H7 (cell line): ENCODE measurements around the gene FFAR3. TPM values are rescaled to one million over a fixed set of nuclear protein-coding genes. Genes with fewer than 3 reads are reported as not detected.

Source experiments
- DNase-seq: peaks from one replicate; pipeline ENCODE4 v3.0.0; 2012
- H3K27me3 ChIP-seq: 2 replicates; pipeline ENCODE4 v1.6.0; 2011; ENCODE audit warnings: mild to moderate bottlenecking, low read length; ENCODE audit not compliant: control insufficient read depth, insufficient read depth
- H3K36me3 ChIP-seq: replicated peaks from 2 replicates; pipeline ENCODE4 v1.5.1; 2011; ENCODE audit warnings: low read length; ENCODE audit not compliant: control insufficient read depth, insufficient read depth
- H3K4me3 ChIP-seq: 2 replicates; pipeline ENCODE4 v1.5.1; 2011; ENCODE audit warnings: low read depth, mild to moderate bottlenecking, control low read depth, low read length, moderate library complexity; ENCODE audit not compliant: insufficient read depth
- total RNA-seq: library from RNA; depleted of rRNA; stranded (reverse); fragments of >200 nt; shearing (Covaris generic); gene quantifications from 2 replicates; pipeline ENCODE4 v1.2.3, GENCODE V29; 2014; rRNA removed

The FFAR3 gene
- total RNA-seq, 1 experiment from 2014 or later: not detected

GRCh38 chr19:35408284-35409171 is 50.3 kb downstream of the FFAR3 start:
- no peak for DNase-seq
- Histone ChIP-seq H3K4me3 (no peak overlapping the region), H3K36me3 (no peaks in the 10 kb centered on the region), H3K27me3 (no peaks in the 10 kb centered on the region)

- Histone ChIP-seq H3K36me3 (no peaks in the 10 kb centered on the region), H3K27me3 (no peaks in the 10 kb centered on the region), H3K4me3 (no peak overlapping the region)
- DNase-seq: no peak
These were observed 50.9 kb downstream of the FFAR3 start for GRCh38 chr19:35409191-35409590.

Other genes with a start within 250 kb of the FFAR3 start
- not detected in 2 replicates for gene FXYD3, start 242.6 kb upstream of the FFAR3 start, total RNA-seq
- 2.9 and 10.4 TPM in 2 replicates for gene LGI4, start 223.4 kb upstream of the FFAR3 start, total RNA-seq
- 5.0 and 6.1 TPM in 2 replicates for gene FXYD1, start 219.6 kb upstream of the FFAR3 start, total RNA-seq
- 1.3 and 1.8 TPM in 2 replicates for gene FXYD7, start 215.2 kb upstream of the FFAR3 start, total RNA-seq
- 101 and 115 TPM in 2 replicates for gene FXYD5, start 203.7 kb upstream of the FFAR3 start, total RNA-seq
- gene FAM187B, start 129.7 kb upstream of the FFAR3 start, total RNA-seq: not detected in 2 replicates
- 128 and 134 TPM in 2 replicates for gene LSR, start 109.5 kb upstream of the FFAR3 start, total RNA-seq
- gene USF2, start 89.5 kb upstream of the FFAR3 start, total RNA-seq: 79.3 and 91.7 TPM in 2 replicates
- not detected in 2 replicates for gene HAMP, start 75.9 kb upstream of the FFAR3 start, total RNA-seq
- gene MAG, start 66.3 kb upstream of the FFAR3 start, total RNA-seq: 0.10 TPM in 1 of 2 replicates, not detected in the other
- 0.44 TPM in 1 of 2 replicates, not detected in the other for gene CD22, start 29.3 kb upstream of the FFAR3 start, total RNA-seq
- not detected in 2 replicates for gene FFAR1, start 10.6 kb upstream of the FFAR3 start, total RNA-seq
- not detected in 2 replicates for gene GPR42, start 12.6 kb downstream of the FFAR3 start, total RNA-seq
- gene FFAR2, start 89.8 kb downstream of the FFAR3 start, total RNA-seq: not detected in 2 replicates
- gene KRTDAP, start 132.0 kb downstream of the FFAR3 start, total RNA-seq: 0.44 and 0.52 TPM in 2 replicates
- gene DMKN, start 155.2 kb downstream of the FFAR3 start, total RNA-seq: 179 and 182 TPM in 2 replicates
- gene SBSN, start 169.9 kb downstream of the FFAR3 start, total RNA-seq: not detected in 2 replicates
- 0.07 TPM in 1 of 2 replicates, not detected in the other for gene GAPDHS, start 175.0 kb downstream of the FFAR3 start, total RNA-seq
- gene TMEM147, start 187.2 kb downstream of the FFAR3 start, total RNA-seq: 208 and 225 TPM in 2 replicates
- 0.21 TPM in 1 of 2 replicates, not detected in the other for gene ATP4A, start 205.2 kb downstream of the FFAR3 start, total RNA-seq
- gene PMIS2, start 227.7 kb downstream of the FFAR3 start, total RNA-seq: not detected in 2 replicates